ENCODE results near the gene MTHFD2. TPM values are rescaled to one million over a fixed set of nuclear protein-coding genes. Genes with fewer than 3 reads are reported as not detected.
A peak's percentile ranks its signal among the peaks of the same experiment; 100 is the strongest.
"Not testable (repeated sequence)": the region's sequence is repeated elsewhere in the genome, so short reads cannot be mapped to it uniquely, and the experiment has no call there.

Gene MTHFD2
- 100 to 1,000 TPM; 413 to 484 TPM for total RNA-seq

GRCh38 chr2:74198461-74199274, at the start of gene MTHFD2:
MTHFD2 (plus strand) TSS chr2:74198615; CDS start chr2:74198642, 27 bp downstream.
- Mint-ChIP-seq H3K27ac (peak within 1 kb of the TSS; percentile 97 to 100), H3K36me3 (peaks cover 29 to 47% of the 10 kb centered on the region in 2 donors), H3K9me3 (peaks cover 3 to 5% of the 10 kb centered on the region in 2 donors)
- DNase-seq (ENCODE audit: low spot score in 2 of 2) (peak; percentile 93 to 94), ATAC-seq (peak; percentile 91 to 93)

GRCh38 chr2:74149247-74149525, 49.2 kb upstream of the MTHFD2 start:
- DNase-seq (ENCODE audit: low spot score in 2 of 2) (no peak), ATAC-seq (no peak)
- Mint-ChIP-seq H3K9me3 (no peaks in the 10 kb centered on the region), H3K36me3 (no peaks in the 10 kb centered on the region), H3K27ac (peak overlapping the region in 1 of 2 donors; percentile 27)

GRCh38 chr2:74149570-74150319, 48.7 kb upstream of the MTHFD2 start:
- DNase-seq (ENCODE audit: low spot score in 2 of 2), result no peak
- no peak for ATAC-seq
- H3K27ac Mint-ChIP-seq, result peak overlapping the region in 1 of 2 donors; percentile 39
- no peaks in the 10 kb centered on the region for H3K9me3 Mint-ChIP-seq
- H3K36me3 Mint-ChIP-seq, result no peaks in the 10 kb centered on the region

GRCh38 chr2:74152954-74153353, 45.5 kb upstream of the MTHFD2 start:
- Mint-ChIP-seq H3K9me3 (no peaks in the 10 kb centered on the region), H3K27ac (peak overlapping the region; percentile 7 to 70), H3K36me3 (peaks cover 0 to 5% of the 10 kb centered on the region in 2 donors)
- ATAC-seq, result no peak
- DNase-seq (ENCODE audit: low spot score in 2 of 2), result no peak

- no peak overlapping the region for H3K27ac Mint-ChIP-seq
- no peak for DNase-seq (ENCODE audit: low spot score in 2 of 2)
- ATAC-seq, result no peak
- peaks cover 0 to 16% of the 10 kb centered on the region in 2 donors for H3K36me3 Mint-ChIP-seq
- no peaks in the 10 kb centered on the region for H3K9me3 Mint-ChIP-seq
Measured at GRCh38 chr2:74155830-74156229, 42.6 kb upstream of the MTHFD2 start.

- Mint-ChIP-seq H3K9me3 (no peaks in the 10 kb centered on the region), H3K36me3 (peaks cover 8 to 40% of the 10 kb centered on the region in 2 donors), H3K27ac (no peak overlapping the region)
- ATAC-seq (no peak), DNase-seq (ENCODE audit: low spot score in 2 of 2) (no peak)
Measured at GRCh38 chr2:74162951-74163350, 35.5 kb upstream of the MTHFD2 start.

- H3K9me3 Mint-ChIP-seq, result no peaks in the 10 kb centered on the region
- no peak overlapping the region for H3K27ac Mint-ChIP-seq
- no peak for DNase-seq (ENCODE audit: low spot score in 2 of 2)
- H3K36me3 Mint-ChIP-seq, result peaks cover 9 to 33% of the 10 kb centered on the region in 2 donors
- no peak for ATAC-seq
Measured at GRCh38 chr2:74164761-74165160, 33.7 kb upstream of the MTHFD2 start.

- no peaks in the 10 kb centered on the region for H3K9me3 Mint-ChIP-seq
- ATAC-seq, result peak; percentile 71 to 83
- H3K27ac Mint-ChIP-seq, result peak overlapping the region; percentile 46 to 72
- peaks cover 13 to 45% of the 10 kb centered on the region in 2 donors for H3K36me3 Mint-ChIP-seq
- no peak for DNase-seq (ENCODE audit: low spot score in 2 of 2)
Measured at GRCh38 chr2:74168739-74169138, 29.7 kb upstream of the MTHFD2 start.

- DNase-seq (ENCODE audit: low spot score in 2 of 2) (no peak), ATAC-seq (no peak)
- Mint-ChIP-seq H3K27ac (peak overlapping the region in 1 of 2 donors; percentile 39), H3K36me3 (peaks cover 10 to 37% of the 10 kb centered on the region in 2 donors), H3K9me3 (no peaks in the 10 kb centered on the region)
Measured at GRCh38 chr2:74174909-74175308, 23.5 kb upstream of the MTHFD2 start.

GRCh38 chr2:74177696-74178095, 20.7 kb upstream of the MTHFD2 start:
- no peak for ATAC-seq
- no peak for DNase-seq (ENCODE audit: low spot score in 2 of 2)
- H3K9me3 Mint-ChIP-seq, result no peaks in the 10 kb centered on the region
- H3K27ac Mint-ChIP-seq, result peak overlapping the region; percentile 50 to 87
- H3K36me3 Mint-ChIP-seq, result peaks cover 6 to 27% of the 10 kb centered on the region in 2 donors

GRCh38 chr2:74178211-74179062, 20.0 kb upstream of the MTHFD2 start, which contains the start of gene MOB1A:
MOB1A (minus strand) TSS chr2:74178879; CDS start chr2:74178674, 205 bp downstream.
- ATAC-seq, result peak; percentile 95 to 97
- DNase-seq (ENCODE audit: low spot score in 2 of 2), result peak; percentile 98
- Mint-ChIP-seq H3K27ac (peak within 1 kb of the TSS; percentile 85 to 87), H3K36me3 (peaks cover 6 to 23% of the 10 kb centered on the region in 2 donors), H3K9me3 (no peaks in the 10 kb centered on the region)

- H3K9me3 Mint-ChIP-seq, result no peaks in the 10 kb centered on the region
- peak overlapping the region; percentile 85 to 87 for H3K27ac Mint-ChIP-seq
- peaks cover 6 to 23% of the 10 kb centered on the region in 2 donors for H3K36me3 Mint-ChIP-seq
- DNase-seq (ENCODE audit: low spot score in 2 of 2), result peak in 1 of 2 donors; percentile 24
- peak; percentile 19 to 31 for ATAC-seq
Measured at GRCh38 chr2:74179063-74179865, 19.2 kb upstream of the MTHFD2 start.

GRCh38 chr2:74181739-74182138, 16.7 kb upstream of the MTHFD2 start:
- DNase-seq (ENCODE audit: low spot score in 2 of 2) (no peak), ATAC-seq (no peak)
- Mint-ChIP-seq H3K27ac (no peak overlapping the region), H3K36me3 (peaks cover 5 to 7% of the 10 kb centered on the region in 2 donors), H3K9me3 (peaks cover 0 to 4% of the 10 kb centered on the region in 2 donors)

- DNase-seq (ENCODE audit: low spot score in 2 of 2), result no peak
- ATAC-seq, result no peak
- peak overlapping the region in 1 of 2 donors; percentile 62 for H3K27ac Mint-ChIP-seq
- peaks cover 0 to 4% of the 10 kb centered on the region in 2 donors for H3K9me3 Mint-ChIP-seq
- H3K36me3 Mint-ChIP-seq, result no peaks in the 10 kb centered on the region
Measured at GRCh38 chr2:74183878-74184277, 14.5 kb upstream of the MTHFD2 start.

GRCh38 chr2:74186038-74186437, 12.4 kb upstream of the MTHFD2 start:
- peaks cover 0 to 4% of the 10 kb centered on the region in 2 donors for H3K9me3 Mint-ChIP-seq
- H3K27ac Mint-ChIP-seq, result peak overlapping the region; percentile 62 to 91
- DNase-seq (ENCODE audit: low spot score in 2 of 2) (peak; percentile 59 to 61), ATAC-seq (peak; percentile 99 to 100)
- no peaks in the 10 kb centered on the region for H3K36me3 Mint-ChIP-seq

GRCh38 chr2:74186706-74187105, 11.7 kb upstream of the MTHFD2 start:
- peak overlapping the region; percentile 62 to 91 for H3K27ac Mint-ChIP-seq
- DNase-seq (ENCODE audit: low spot score in 2 of 2); ATAC-seq; H3K9me3 Mint-ChIP-seq; H3K36me3 Mint-ChIP-seq: not testable (repeated sequence)

Data from activated naive CD4-positive, alpha-beta T cell treated with anti-CD3 and anti-CD28 coated beads, Interleukin-2, amount 50 U/mL, for 72 hours (primary cell).